H9 (cell line): ENCODE data around the gene ZNF503. TPM values are rescaled to one million over a fixed set of nuclear protein-coding genes. Genes with fewer than 3 reads are reported as not detected.

ENCODE experiments used
- DNase-seq: peaks from one replicate; pipeline ENCODE4 v3.0.0-alpha.2; 2017
- H2AFZ ChIP-seq: one replicate; pipeline ENCODE4 v1.6.1; 2013; ENCODE audit warnings: mild to moderate bottlenecking, low read length, control low read depth, moderate library complexity
- H2AK5ac ChIP-seq: 2 replicates; pipeline ENCODE4 v1.6.1; 2013; ENCODE audit warnings: low read length, control low read depth, mixed read lengths; ENCODE audit not compliant: insufficient read length
- H2BK120ac ChIP-seq: one replicate; pipeline ENCODE4 v1.6.1; 2013; ENCODE audit warnings: low read depth, mild to moderate bottlenecking, low read length, control low read depth, inconsistent platforms; ENCODE audit not compliant: poor library complexity, severe bottlenecking
- H2BK12ac ChIP-seq: 2 replicates; pipeline ENCODE4 v1.6.1; 2013; ENCODE audit warnings: low read length, control low read depth, mixed read lengths, low read depth; ENCODE audit not compliant: insufficient read length
- H2BK15ac ChIP-seq: 2 replicates; pipeline ENCODE4 v1.6.1; 2013; ENCODE audit warnings: low read depth, low read length, control low read depth
- H2BK20ac ChIP-seq: one replicate; pipeline ENCODE4 v1.6.1; 2013; ENCODE audit warnings: low read depth, mild to moderate bottlenecking, low read length, control low read depth, inconsistent platforms; ENCODE audit not compliant: poor library complexity, severe bottlenecking
- H2BK5ac ChIP-seq: 2 replicates; pipeline ENCODE4 v1.6.1; 2013; ENCODE audit warnings: low read length, control low read depth, mixed read lengths; ENCODE audit not compliant: insufficient read length
- H3K14ac ChIP-seq: 2 replicates; pipeline ENCODE4 v1.6.1; 2013; ENCODE audit warnings: low read length, control low read depth; ENCODE audit not compliant: insufficient read depth
- H3K18ac ChIP-seq: 2 replicates; pipeline ENCODE4 v1.6.1; 2013; ENCODE audit warnings: low read depth, mild to moderate bottlenecking, mixed read lengths, low read length, control low read depth; ENCODE audit not compliant: insufficient read length
- H3K23ac ChIP-seq: 2 replicates; pipeline ENCODE4 v1.6.1; 2013; ENCODE audit warnings: low read length, control low read depth, mixed read lengths, low read depth; ENCODE audit not compliant: insufficient read length
- H3K23me2 ChIP-seq: 2 replicates; pipeline ENCODE4 v1.6.1; 2013; ENCODE audit warnings: low read depth, mild to moderate bottlenecking, mixed read lengths, low read length, control low read depth; ENCODE audit not compliant: insufficient read length, poor library complexity, severe bottlenecking
- H3K27ac ChIP-seq: 2 replicates; pipeline ENCODE4 v1.5.1; 2013; ENCODE audit warnings: low read length, control low read depth, mixed read lengths, low read depth; ENCODE audit not compliant: insufficient read length
- H3K27me3 ChIP-seq: 2 replicates; pipeline ENCODE4 v1.6.1; 2013; ENCODE audit warnings: low read length, control low read depth, inconsistent platforms; ENCODE audit not compliant: insufficient read depth
- H3K4ac ChIP-seq: 2 replicates; pipeline ENCODE4 v1.6.1; 2013; ENCODE audit warnings: low read depth, mild to moderate bottlenecking, control low read depth, inconsistent platforms, low read length, moderate library complexity
- H3K4me1 ChIP-seq: 2 replicates; pipeline ENCODE4 v1.6.1; 2013; ENCODE audit warnings: low read length, control low read depth, inconsistent platforms; ENCODE audit not compliant: insufficient read depth
- H3K4me2 ChIP-seq: 2 replicates; pipeline ENCODE4 v1.6.1; 2013; ENCODE audit warnings: low read length, control low read depth, mixed read lengths; ENCODE audit not compliant: insufficient read length, insufficient read depth
- H3K56ac ChIP-seq: 2 replicates; pipeline ENCODE4 v1.6.1; 2013; ENCODE audit warnings: low read depth, mild to moderate bottlenecking, mixed read lengths, low read length, control low read depth; ENCODE audit not compliant: insufficient read length
- H3K79me1 ChIP-seq: 2 replicates; pipeline ENCODE4 v1.6.1; 2013; ENCODE audit warnings: low read depth, mild to moderate bottlenecking, moderate library complexity, low read length, control low read depth, inconsistent platforms; ENCODE audit not compliant: insufficient read depth, poor library complexity, severe bottlenecking
- H3K79me2 ChIP-seq: 2 replicates; pipeline ENCODE4 v1.6.1; 2013; ENCODE audit warnings: low read length, control low read depth, inconsistent platforms; ENCODE audit not compliant: insufficient read depth
- H3K9ac ChIP-seq: 2 replicates; pipeline ENCODE4 v1.6.1; 2013; ENCODE audit warnings: low read length, control low read depth, mixed read lengths; ENCODE audit not compliant: insufficient read length; ENCODE audit errors: extremely low read depth
- H3K9me3 ChIP-seq: one replicate; pipeline ENCODE4 v1.6.1; 2013; ENCODE audit warnings: low read depth, low read length, inconsistent platforms; ENCODE audit not compliant: control insufficient read depth
- H3T11ph ChIP-seq: one replicate; pipeline ENCODE4 v1.6.1; 2013; ENCODE audit warnings: mild to moderate bottlenecking, low read length, control low read depth, inconsistent platforms
- H4K20me1 ChIP-seq: one replicate; pipeline ENCODE4 v1.6.1; 2013; ENCODE audit not compliant: control insufficient read depth, insufficient read length, insufficient read depth
- H4K5ac ChIP-seq: 2 replicates; pipeline ENCODE4 v1.6.1; 2013; ENCODE audit warnings: low read depth, mild to moderate bottlenecking, mixed read lengths, low read length, control low read depth; ENCODE audit not compliant: insufficient read length
- H4K8ac ChIP-seq: replicated peaks from 2 replicates; pipeline ENCODE4 v1.6.1; 2013; ENCODE audit warnings: low read length, control low read depth, mixed read lengths, low read depth; ENCODE audit not compliant: insufficient read length
- H4K91ac ChIP-seq: 2 replicates; pipeline ENCODE4 v1.6.1; 2013; ENCODE audit warnings: low read depth, mild to moderate bottlenecking, moderate library complexity, mixed read lengths, low read length, control low read depth; ENCODE audit not compliant: insufficient read length
- H3K27ac Mint-ChIP-seq, 3 experiments: 2 replicates in 2 of 3; 3 replicates in 1 of 3; pipeline ENCODE4 v1.8.0; 2020 to 2021; ENCODE audit warnings: mixed read lengths in 3 of 3, mild to moderate bottlenecking in 1 of 3, moderate library complexity in 1 of 3
- H3K27me3 Mint-ChIP-seq: 2 replicates; pipeline ENCODE4 v1.8.0; 2021; ENCODE audit warnings: low read depth, mild to moderate bottlenecking, moderate library complexity, mixed read lengths
- H3K36me3 Mint-ChIP-seq, 3 experiments: 2 replicates in 2 of 3; 3 replicates in 1 of 3; pipeline ENCODE4 v1.8.0; 2020 to 2021; ENCODE audit warnings: low read depth in 3 of 3, mixed read lengths in 3 of 3; ENCODE audit not compliant: insufficient read depth in 1 of 3
- H3K4me1 Mint-ChIP-seq, 2 experiments: 2 replicates each; pipeline ENCODE4 v1.8.0; 2020; ENCODE audit warnings: mixed read lengths in 2 of 2
- H3K4me3 Mint-ChIP-seq, 2 experiments: 2 replicates in 1 of 2; 3 replicates in 1 of 2; pipeline ENCODE4 v1.8.0; 2020 to 2021; ENCODE audit warnings: mild to moderate bottlenecking in 2 of 2, mixed read lengths in 2 of 2, moderate library complexity in 1 of 2
- H3K9me3 Mint-ChIP-seq, 2 experiments: 2 replicates in 1 of 2; 3 replicates in 1 of 2; pipeline ENCODE4 v1.8.0; 2020; ENCODE audit warnings: mild to moderate bottlenecking in 2 of 2, mixed read lengths in 2 of 2, moderate library complexity in 1 of 2
- WGBS: extraction: QIAGEN DNeasy Blood & Tissue Kit; methylation state at CpG from one replicate; pipeline ENCODE4 v1.1.7; 2013; ENCODE audit warnings: missing lambda C conversion rate, low lambda C conversion rate, mixed read lengths; ENCODE audit not compliant: insufficient read length; ENCODE audit errors: extremely low coverage; 5-methylcytosine and 5-hydroxymethylcytosine counted together
- total RNA-seq: library from RNA; stranded (reverse); gene quantifications from 2 replicates; pipeline ENCODE4 v1.2.1, GENCODE V29; 2021
- TF ChIP-seq, protein P1 (sequence below): fragments of 200-600 bp; sonication (generic); conservative IDR thresholded peaks from 3 replicates; pipeline ENCODE4 v1.8.0; 2021; ENCODE audit warnings: antibody characterized with exemption, mild to moderate bottlenecking

ZNF503 gene
- total RNA-seq, 1 experiment from 2014 or later = 0.09 TPM

- no CpG with 5 or more reads among the region's 2 CpGs for WGBS
- H3K4me2 ChIP-seq = no peak overlapping the region
- no peaks in the 10 kb centered on the region for H3K4me1 ChIP-seq
- Mint-ChIP-seq H3K36me3 (no peaks in the 10 kb centered on the region), H3K27ac (no peak overlapping the region), H3K4me3 (no peak overlapping the region), H3K9me3 (no peaks in the 10 kb centered on the region), H3K4me1 (peaks cover 0 to 4% of the 10 kb centered on the region in 2 experiments; a peak in 1 of 4 replicates), H3K27me3 (peaks cover 30% of the 10 kb centered on the region)
- H2BK12ac ChIP-seq = no peak overlapping the region
- H3T11ph ChIP-seq = no peak overlapping the region
- no peak overlapping the region for H3K4ac ChIP-seq
- no peak overlapping the region for H4K8ac ChIP-seq
- DNase-seq = no peak
- no peaks in the 10 kb centered on the region for H3K27me3 ChIP-seq
- no peaks in the 10 kb centered on the region for H3K9me3 ChIP-seq
- no peak overlapping the region for H2BK5ac ChIP-seq
- H3K79me1 ChIP-seq = no peaks in the 10 kb centered on the region
- H2AK5ac ChIP-seq = no peak overlapping the region
- no peak overlapping the region for H2BK120ac ChIP-seq
- H2BK20ac ChIP-seq = no peak overlapping the region
- H3K23me2 ChIP-seq = no peaks in the 10 kb centered on the region
- H3K23ac ChIP-seq = no peak overlapping the region
- H3K9ac ChIP-seq = no peak overlapping the region
- no peak overlapping the region for H4K5ac ChIP-seq
- H4K91ac ChIP-seq = no peak overlapping the region
- H2AFZ ChIP-seq = no peak overlapping the region
- no peak overlapping the region for H3K18ac ChIP-seq
- no peak overlapping the region for H3K27ac ChIP-seq
- H3K14ac ChIP-seq = no peak overlapping the region
- H4K20me1 ChIP-seq = no peaks in the 10 kb centered on the region
- H2BK15ac ChIP-seq = no peak overlapping the region
- TF ChIP-seq, protein P1, sequence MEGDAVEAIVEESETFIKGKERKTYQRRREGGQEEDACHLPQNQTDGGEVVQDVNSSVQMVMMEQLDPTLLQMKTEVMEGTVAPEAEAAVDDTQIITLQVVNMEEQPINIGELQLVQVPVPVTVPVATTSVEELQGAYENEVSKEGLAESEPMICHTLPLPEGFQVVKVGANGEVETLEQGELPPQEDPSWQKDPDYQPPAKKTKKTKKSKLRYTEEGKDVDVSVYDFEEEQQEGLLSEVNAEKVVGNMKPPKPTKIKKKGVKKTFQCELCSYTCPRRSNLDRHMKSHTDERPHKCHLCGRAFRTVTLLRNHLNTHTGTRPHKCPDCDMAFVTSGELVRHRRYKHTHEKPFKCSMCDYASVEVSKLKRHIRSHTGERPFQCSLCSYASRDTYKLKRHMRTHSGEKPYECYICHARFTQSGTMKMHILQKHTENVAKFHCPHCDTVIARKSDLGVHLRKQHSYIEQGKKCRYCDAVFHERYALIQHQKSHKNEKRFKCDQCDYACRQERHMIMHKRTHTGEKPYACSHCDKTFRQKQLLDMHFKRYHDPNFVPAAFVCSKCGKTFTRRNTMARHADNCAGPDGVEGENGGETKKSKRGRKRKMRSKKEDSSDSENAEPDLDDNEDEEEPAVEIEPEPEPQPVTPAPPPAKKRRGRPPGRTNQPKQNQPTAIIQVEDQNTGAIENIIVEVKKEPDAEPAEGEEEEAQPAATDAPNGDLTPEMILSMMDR = no peak
- no peak overlapping the region for H3K56ac ChIP-seq
- H3K79me2 ChIP-seq = no peaks in the 10 kb centered on the region
Measured at GRCh38 chr10:75378379-75378778, 23.2 kb downstream of the ZNF503 start.
